CD4-positive, alpha-beta memory T cell (primary cell): ENCODE data around the gene XG. TPM values are rescaled to one million over a fixed set of nuclear protein-coding genes. Genes with fewer than 3 reads are reported as not detected.
A peak's percentile ranks its signal among the peaks of the same experiment; 100 is the strongest.
"Not testable (repeated sequence)": the region's sequence is repeated elsewhere in the genome, so short reads cannot be mapped to it uniquely, and the experiment has no call there.

Experiments
- CTCF ChIA-PET: fragments of 350-600 bp; sonication (Branson Sonifier 250); formaldehyde crosslinking; loops from one replicate; lab custom pipeline; 2021; ENCODE audit warnings: inconsistent platforms; ENCODE audit not compliant: partially characterized antibody; lab: Charles Lee
- POLR2A ChIA-PET: fragments of 350-600 bp; sonication (Branson Sonifier 250); formaldehyde crosslinking; loops from one replicate; lab custom pipeline; 2021; ENCODE audit not compliant: partially characterized antibody; lab: Charles Lee
- DNase-seq, 5 donors: peaks; one replicate each; pipeline versions ENCODE4 v3.0.0 to v3.0.0-alpha.2; 2020 to 2022; ENCODE audit warnings: mixed read lengths in 1 of 5
- H3K27ac ChIP-seq: one replicate; pipeline ENCODE4 v1.7.0; 2013; ENCODE audit warnings: low read depth, low read length
- H3K27me3 ChIP-seq: 2 replicates; pipeline ENCODE4 v1.7.0; 2013; ENCODE audit warnings: mild to moderate bottlenecking, low read length, moderate library complexity; ENCODE audit not compliant: insufficient read depth
- H3K36me3 ChIP-seq: 2 replicates; pipeline ENCODE4 v1.7.0; 2013; ENCODE audit warnings: mild to moderate bottlenecking, low read length, moderate library complexity; ENCODE audit not compliant: insufficient read depth
- H3K4me1 ChIP-seq: 2 replicates; pipeline ENCODE4 v1.7.0; 2013; ENCODE audit warnings: mild to moderate bottlenecking, low read length, moderate library complexity; ENCODE audit not compliant: insufficient read depth
- H3K4me3 ChIP-seq, 2 donors: one replicate each; pipeline ENCODE4 v1.7.0; 2013; ENCODE audit warnings: low read length in 2 of 2, mild to moderate bottlenecking in 1 of 2
- H3K9me3 ChIP-seq, 2 donors: one replicate each; pipeline ENCODE4 v1.7.0; 2013; ENCODE audit warnings: low read length in 2 of 2, control low read depth in 1 of 2; ENCODE audit not compliant: control insufficient read depth in 1 of 2
- H3K27ac Mint-ChIP-seq, 7 donors: one replicate each; pipeline ENCODE4 v1.8.0; 2020 to 2021; ENCODE audit warnings: mixed read lengths in 7 of 7, mild to moderate bottlenecking in 6 of 7, inconsistent platforms in 3 of 7, moderate library complexity in 3 of 7
- H3K27me3 Mint-ChIP-seq, 2 donors: one replicate each; pipeline ENCODE4 v1.8.0; 2020 to 2021; ENCODE audit warnings: mixed read lengths in 2 of 2
- H3K36me3 Mint-ChIP-seq, 2 donors: one replicate each; pipeline ENCODE4 v1.8.0; 2020 to 2021; ENCODE audit warnings: mixed read lengths in 2 of 2, inconsistent platforms in 1 of 2, mild to moderate bottlenecking in 1 of 2
- H3K4me1 Mint-ChIP-seq, 4 donors: one replicate each; pipeline ENCODE4 v1.8.0; 2020 to 2021; ENCODE audit warnings: mixed read lengths in 4 of 4, mild to moderate bottlenecking in 1 of 4
- H3K4me3 Mint-ChIP-seq, 8 donors: one replicate each; pipeline ENCODE4 v1.8.0; 2020 to 2021; ENCODE audit warnings: mixed read lengths in 8 of 8, mild to moderate bottlenecking in 7 of 8, moderate library complexity in 6 of 8, inconsistent platforms in 3 of 8
- H3K9me3 Mint-ChIP-seq, 8 donors: one replicate each; pipeline ENCODE4 v1.8.0; 2020 to 2021; ENCODE audit warnings: mixed read lengths in 8 of 8, mild to moderate bottlenecking in 5 of 8, inconsistent platforms in 3 of 8, moderate library complexity in 1 of 8
- intact Hi-C: fragments of 100-400 bp; cut with micrococcal nuclease; formaldehyde crosslinking; loops from one replicate; pipeline ENCODE4 v1.15.1; 2023
- polyA plus RNA-seq, 2 donors: library from polyadenylated mRNA; unstranded; fragments of 300-500 nt; fragmentation: Illumina TruSeq; gene quantifications; one replicate each; pipeline ENCODE4 v1.2.3, GENCODE V29; 2021
- total RNA-seq, 2 experiments: library from RNA; stranded (reverse); gene quantifications; one replicate each; pipeline ENCODE4 v1.2.3, GENCODE V29; 2021

XG gene
- total and polyA plus RNA-seq, 4 experiments from 2014 or later: 0.32 TPM; not detected in 3

DNA sequence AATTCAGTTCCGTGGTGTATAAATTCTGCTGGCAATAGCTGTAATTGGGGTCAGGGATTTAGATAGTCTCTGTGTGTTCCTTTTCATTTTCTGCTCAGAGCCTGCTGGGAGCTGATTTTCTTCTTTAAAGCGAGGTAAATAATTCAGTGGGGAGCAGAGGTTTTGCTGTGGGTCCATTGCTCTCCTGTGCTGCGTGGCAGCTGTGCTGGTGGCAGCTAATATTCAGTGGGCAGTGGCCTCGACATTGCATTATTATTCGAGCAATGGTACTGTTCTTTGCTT lies 13.7 kb downstream of the XG start:
- ChIA-PET CTCF (no interaction called here), POLR2A (no interaction called here)
- Histone ChIP-seq H3K4me3 (no peak overlapping the region), H3K4me1 (no peaks in the 10 kb centered on the region), H3K9me3 (no peaks in the 10 kb centered on the region), H3K27me3 (no peaks in the 10 kb centered on the region), H3K27ac (no peak overlapping the region), H3K36me3 (no peaks in the 10 kb centered on the region)
- DNase-seq: no peak
- intact Hi-C loops: no loop called here
- Mint-ChIP-seq H3K4me3 (no peak overlapping the region), H3K27me3 (peaks cover 3 to 7% of the 10 kb centered on the region in 2 donors), H3K4me1 (peaks cover 5 to 7% (median 7%) of the 10 kb centered on the region in 4 donors), H3K36me3 (no peaks in the 10 kb centered on the region), H3K27ac (peak overlapping the region in 1 of 7 donors; percentile 45), H3K9me3 (peaks cover 0 to 11% (median under 1%) of the 10 kb centered on the region in 8 donors)

DNA sequence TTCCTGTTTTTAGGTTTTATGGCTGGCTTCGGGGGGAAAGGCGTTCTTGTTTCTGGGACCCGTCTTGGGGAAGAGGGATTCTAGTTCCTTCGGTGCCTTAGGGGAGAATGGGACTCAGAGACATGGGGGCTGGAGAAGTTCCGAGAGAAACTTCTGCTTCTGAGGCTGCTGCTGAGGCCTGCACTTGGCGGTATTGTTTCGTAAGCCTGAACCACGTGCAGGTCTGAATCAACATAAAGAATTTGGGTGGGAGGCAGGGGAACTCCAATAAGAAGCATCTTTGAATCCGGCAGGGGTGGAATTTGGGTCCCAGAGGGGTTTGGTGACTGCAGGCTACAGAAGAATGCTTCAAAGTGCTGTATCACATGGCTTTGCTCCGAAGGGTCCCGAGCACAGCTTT lies 15.1 kb downstream of the XG start:
- ChIA-PET POLR2A (no interaction called here), CTCF (no interaction called here)
- no peak overlapping the region for H3K27ac ChIP-seq
- H3K4me1 Mint-ChIP-seq: peaks cover 5 to 7% (median 7%) of the 10 kb centered on the region in 4 donors
- no peaks in the 10 kb centered on the region for H3K4me1 ChIP-seq
- H3K27me3 ChIP-seq: no peaks in the 10 kb centered on the region
- no peak overlapping the region for H3K4me3 ChIP-seq
- no peaks in the 10 kb centered on the region for H3K36me3 Mint-ChIP-seq
- no peak overlapping the region for H3K4me3 Mint-ChIP-seq
- H3K36me3 ChIP-seq: no peaks in the 10 kb centered on the region
- DNase-seq: no peak
- no peak overlapping the region for H3K27ac Mint-ChIP-seq
- H3K9me3 Mint-ChIP-seq: peaks cover 0 to 11% (median 4%) of the 10 kb centered on the region in 8 donors
- H3K27me3 Mint-ChIP-seq: peaks cover 8 to 12% of the 10 kb centered on the region in 2 donors
- H3K9me3 ChIP-seq: no peaks in the 10 kb centered on the region
- intact Hi-C loops: no loop called here

DNA sequence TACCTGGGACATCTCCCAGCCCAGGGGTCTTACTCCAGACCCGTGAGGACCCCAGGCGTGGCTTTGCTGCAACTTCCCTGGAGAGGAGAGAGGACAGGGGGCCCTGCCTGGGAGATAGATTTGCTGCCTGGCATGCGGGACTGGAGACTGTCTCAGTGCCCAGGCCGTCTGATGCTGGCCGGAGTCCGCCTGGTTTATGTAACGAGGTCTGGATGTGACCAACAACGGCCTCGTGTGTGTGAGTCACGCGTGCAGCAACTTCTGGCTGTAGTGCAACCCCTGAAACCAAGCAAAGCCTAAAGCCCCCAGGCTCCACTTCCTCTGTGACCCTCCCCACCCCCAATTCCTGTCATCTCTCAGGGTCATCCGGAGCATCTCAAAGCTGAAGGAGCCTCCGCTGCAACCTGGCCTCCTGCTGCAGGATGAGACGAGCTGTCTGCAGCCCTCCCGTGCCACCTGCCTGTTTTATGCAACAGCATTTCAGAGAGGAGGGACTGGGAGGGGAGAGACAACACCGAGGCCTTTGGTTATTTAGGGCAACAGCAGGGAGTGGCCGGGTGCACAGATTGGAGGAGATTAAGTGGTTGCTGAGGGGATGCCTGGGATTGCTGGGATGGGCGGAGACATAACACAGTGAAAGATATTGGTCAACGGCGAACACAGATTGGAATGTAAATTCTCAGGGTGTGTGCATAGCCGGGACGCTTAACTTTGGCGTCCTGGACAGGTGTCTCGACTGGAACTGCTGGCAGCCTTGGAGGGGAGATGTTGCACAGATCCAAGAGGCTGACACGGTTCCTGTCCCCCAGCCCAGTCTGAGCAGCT lies 16.0 kb downstream of the XG start:
- no peaks in the 10 kb centered on the region for H3K27me3 ChIP-seq

DNA sequence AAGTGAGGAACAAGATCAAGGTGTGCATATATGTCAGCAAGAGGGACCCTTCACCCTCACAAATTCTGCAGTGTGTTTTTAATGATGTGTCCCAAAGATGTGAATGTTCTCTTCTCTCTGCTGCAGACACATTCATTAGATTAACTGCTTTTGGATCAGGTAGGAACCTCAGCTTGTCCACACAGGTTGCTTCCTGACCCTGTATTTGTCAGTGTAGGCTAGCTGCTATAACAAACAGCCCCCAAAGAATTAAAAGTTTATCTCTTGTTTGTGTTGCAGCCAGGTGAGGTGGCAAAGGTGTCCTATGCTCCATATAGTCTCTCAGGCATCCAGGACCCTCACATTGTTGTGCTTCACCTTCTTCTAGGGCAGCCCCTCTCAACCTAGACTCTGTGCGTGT lies 17.8 kb downstream of the XG start:
- no peak for DNase-seq
- Histone ChIP-seq H3K27me3 (no peaks in the 10 kb centered on the region), H3K9me3 (no peaks in the 10 kb centered on the region), H3K27ac (no peak overlapping the region), H3K36me3 (no peaks in the 10 kb centered on the region), H3K4me3 (no peak overlapping the region), H3K4me1 (no peaks in the 10 kb centered on the region)
- Mint-ChIP-seq H3K4me3 (no peak overlapping the region), H3K27me3 (peaks cover 12 to 14% of the 10 kb centered on the region in 2 donors), H3K9me3 (peaks cover 0 to 19% (median 8%) of the 10 kb centered on the region in 8 donors), H3K27ac (no peak overlapping the region), H3K4me1 (peaks cover 5 to 7% (median 7%) of the 10 kb centered on the region in 4 donors), H3K36me3 (peaks cover 0 to 4% of the 10 kb centered on the region in 2 donors)
- POLR2A ChIA-PET: no interaction called here
- intact Hi-C loops: no loop called here
- CTCF ChIA-PET: no interaction called here

More for the DNA sequence above, 16.0 kb downstream of the XG start:
- ChIA-PET POLR2A (no interaction called here), CTCF (no interaction called here)
- H3K36me3 ChIP-seq: no peaks in the 10 kb centered on the region
- H3K9me3 ChIP-seq: no peaks in the 10 kb centered on the region
- H3K27ac ChIP-seq: no peak overlapping the region
- Mint-ChIP-seq H3K36me3 (no peaks in the 10 kb centered on the region), H3K27ac (no peak overlapping the region), H3K9me3 (peaks cover 0 to 11% (median 4%) of the 10 kb centered on the region in 8 donors), H3K4me3 (no peak overlapping the region), H3K4me1 (peaks cover 5 to 7% (median 7%) of the 10 kb centered on the region in 4 donors), H3K27me3 (peaks cover 12% of the 10 kb centered on the region in 2 donors)
- DNase-seq: no peak
- intact Hi-C loops: no loop called here
- H3K4me1 ChIP-seq: no peaks in the 10 kb centered on the region
- H3K4me3 ChIP-seq: no peak overlapping the region

DNA sequence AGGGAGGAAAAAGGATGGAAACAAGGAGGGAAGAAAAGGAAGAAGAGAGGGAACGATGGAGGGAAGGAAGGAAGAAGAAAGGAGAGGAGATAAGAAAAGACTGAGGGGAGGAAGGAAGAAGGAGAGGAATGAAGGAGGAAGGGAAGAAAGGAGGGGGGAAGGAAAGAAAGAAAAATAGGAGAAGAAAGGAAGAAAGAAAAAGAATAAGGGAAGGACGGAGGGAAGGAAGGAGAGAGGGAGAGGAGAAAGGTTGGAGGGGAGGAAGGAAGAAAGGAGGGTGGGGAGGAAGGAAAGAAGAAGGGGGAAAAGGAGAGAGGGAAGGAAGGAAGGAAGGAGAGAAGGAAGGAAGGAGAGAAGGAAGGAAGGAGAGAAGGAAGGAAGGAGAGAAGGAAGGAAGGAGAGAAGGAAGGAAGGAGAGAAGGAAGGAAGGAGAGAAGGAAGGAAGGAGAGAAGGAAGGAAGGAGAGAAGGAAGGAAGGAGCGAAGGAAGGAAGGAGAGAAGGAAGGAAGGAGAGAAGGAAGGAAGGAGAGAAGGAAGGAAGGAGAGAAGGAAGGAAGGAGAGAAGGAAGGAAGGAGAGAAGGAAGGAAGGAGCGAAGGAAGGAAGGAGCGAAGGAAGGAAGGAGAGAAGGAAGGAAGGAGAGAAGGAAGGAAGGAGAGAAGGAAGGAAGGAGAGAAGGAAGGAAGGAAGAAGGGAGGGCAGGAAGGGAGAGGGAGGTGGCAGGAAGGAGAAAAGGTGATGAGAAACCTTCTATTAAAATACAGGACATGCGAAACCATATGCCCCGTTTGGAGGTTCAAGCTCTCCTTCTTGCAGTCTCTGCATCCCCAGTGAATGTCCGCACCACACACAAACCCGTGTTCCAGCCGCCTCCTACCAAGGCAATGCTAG lies 21.6 kb downstream of the XG start:
- peaks cover 13 to 15% of the 10 kb centered on the region in 2 donors for H3K27me3 Mint-ChIP-seq
- not testable (repeated sequence) for H3K4me1 Mint-ChIP-seq, H3K4me3 ChIP-seq

DNA sequence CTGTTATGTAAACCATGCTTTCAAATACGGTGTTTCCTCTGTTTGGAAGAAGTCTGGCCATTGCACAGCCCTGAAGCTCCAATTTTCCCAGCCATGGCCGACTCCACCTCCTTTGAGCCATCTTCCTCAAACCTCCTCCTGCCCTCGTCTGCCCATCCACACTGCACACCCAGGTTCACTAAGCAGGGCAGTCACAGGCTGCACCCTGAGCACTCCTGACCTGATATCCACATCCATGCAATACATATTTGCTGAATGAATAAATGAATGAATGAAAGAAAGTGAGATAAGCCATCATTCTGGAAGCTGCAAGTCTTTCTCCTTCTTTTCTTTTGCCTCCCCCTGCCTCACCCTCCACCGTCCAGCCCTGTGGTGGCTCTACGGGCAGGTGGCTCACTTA lies 22.2 kb downstream of the XG start:
- peaks cover 0 to 8% of the 10 kb centered on the region in 2 donors for H3K36me3 Mint-ChIP-seq
- CTCF ChIA-PET: no interaction called here
- Histone ChIP-seq H3K4me3 (no peak overlapping the region), H3K27me3 (no peaks in the 10 kb centered on the region), H3K36me3 (no peaks in the 10 kb centered on the region), H3K9me3 (no peaks in the 10 kb centered on the region), H3K27ac (no peak overlapping the region), H3K4me1 (no peaks in the 10 kb centered on the region)
- intact Hi-C loops: no loop called here
- H3K9me3 Mint-ChIP-seq: peaks cover 0 to 24% (median 9%) of the 10 kb centered on the region in 8 donors
- no peak overlapping the region for H3K27ac Mint-ChIP-seq
- H3K4me1 Mint-ChIP-seq: no peaks in the 10 kb centered on the region
- POLR2A ChIA-PET: no interaction called here
- peaks cover 13% of the 10 kb centered on the region in 2 donors for H3K27me3 Mint-ChIP-seq
- H3K4me3 Mint-ChIP-seq: no peak overlapping the region
- DNase-seq: no peak

More for the DNA sequence above, 21.6 kb downstream of the XG start:
- H3K9me3 ChIP-seq, H3K27ac Mint-ChIP-seq, H3K4me3 Mint-ChIP-seq, DNase-seq, H3K27ac ChIP-seq, H3K4me1 ChIP-seq, H3K36me3 ChIP-seq, intact Hi-C loops, H3K36me3 Mint-ChIP-seq, POLR2A ChIA-PET, CTCF ChIA-PET, H3K27me3 ChIP-seq: not testable (repeated sequence)
- H3K9me3 Mint-ChIP-seq: peaks cover 0 to 26% (median 9%) of the 10 kb centered on the region in 8 donors

DNA sequence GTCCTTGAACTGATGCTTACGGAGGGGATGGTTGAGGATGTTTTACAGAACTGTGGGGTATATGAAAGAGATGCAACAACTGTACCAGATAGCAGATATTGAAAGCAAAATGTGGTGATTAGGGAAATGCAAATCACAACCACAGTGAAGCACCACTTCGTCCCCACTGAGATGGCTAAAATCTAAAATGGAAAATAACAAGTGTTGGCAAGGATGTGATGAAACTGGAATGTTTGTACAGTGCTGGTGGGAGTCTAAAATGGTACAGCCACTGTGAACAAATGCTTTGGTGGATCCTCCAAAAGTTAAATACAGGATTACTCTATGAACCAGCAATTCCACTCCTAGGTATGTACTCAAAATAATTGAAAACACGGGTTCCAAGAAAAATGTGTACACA lies 22.9 kb downstream of the XG start:
- no peaks in the 10 kb centered on the region for H3K27me3 ChIP-seq
- CTCF ChIA-PET: no interaction called here
- no peaks in the 10 kb centered on the region for H3K9me3 ChIP-seq
- no peaks in the 10 kb centered on the region for H3K36me3 ChIP-seq
- no peak overlapping the region for H3K27ac ChIP-seq
- no peaks in the 10 kb centered on the region for H3K4me1 ChIP-seq
- H3K27me3 Mint-ChIP-seq: peaks cover 11% of the 10 kb centered on the region in 2 donors
- H3K4me3 ChIP-seq: no peak overlapping the region
- H3K4me3 Mint-ChIP-seq: no peak overlapping the region
- no peaks in the 10 kb centered on the region for H3K4me1 Mint-ChIP-seq
- peaks cover 0 to 8% of the 10 kb centered on the region in 2 donors for H3K36me3 Mint-ChIP-seq
- no peak for DNase-seq
- H3K27ac Mint-ChIP-seq: no peak overlapping the region
- intact Hi-C loops: no loop called here
- H3K9me3 Mint-ChIP-seq: peaks cover 0 to 21% (median 9%) of the 10 kb centered on the region in 8 donors
- POLR2A ChIA-PET: no interaction called here
